ENCODE results near the gene TAOK2. TPM values are rescaled to one million over a fixed set of nuclear protein-coding genes. Genes with fewer than 3 reads are reported as not detected.

Gene TAOK2
- total RNA-seq, 8 experiments from 2014 or later: 27.0 to 54.4 (median 38.6) TPM

GRCh38 chr16:30041841-30042240, 68.2 kb downstream of the TAOK2 start:
- in situ Hi-C loops (cut with MboI; ENCODE audit: low pct_unique_long_range_greater_than_20kb in 2 of 9, low sequenced_read_pairs in 9 of 9, unreplicated experiment in 9 of 9): loop anchor here in 1 of 9 experiments (25.0 kb wide), 1 partner anchor 330 kb away; no protein-coding TSS in a partner anchor
- ATAC-seq (replicated peaks in 6 of 8): peak in 1 of 8 experiments; percentile 42

More at GRCh38 chr16:30041841-30042240, 68.2 kb downstream of the TAOK2 start:
- Histone ChIP-seq H3K27ac (no peak overlapping the region), H3K4me3 (no peak overlapping the region), H3K4me1 (replicated peaks in 1 of 2) (no peaks in the 10 kb centered on the region)
- 3 to 68% (median 51%) methylated on average over 3 to 5 of the region's 5 CpGs for WGBS, 10 experiments

Other genes starting within 250 kb of the TAOK2 start
- under 1 TPM in 6 of 8 experiments, not detected in 2; 0.05 to 0.28 (median 0.16) TPM for gene C16orf54, start 227.9 kb upstream of the TAOK2 start, total RNA-seq
- gene ZG16, start 195.6 kb upstream of the TAOK2 start, total RNA-seq: under 1 TPM in 5 of 8 experiments, not detected in 3; 0.08 to 0.19 (median 0.10) TPM
- 10 to 100 TPM; 16.1 to 96.3 (median 24.4) TPM for gene KIF22, start 183.1 kb upstream of the TAOK2 start, total RNA-seq
- gene MAZ, start 167.3 kb upstream of the TAOK2 start, total RNA-seq: 100 to 1,000 TPM in 7 of 8 experiments, 10 to 100 TPM in 1; 80.2 to 354 (median 177) TPM
- gene PRRT2, start 161.7 kb upstream of the TAOK2 start, total RNA-seq: 10 to 100 TPM in 5 of 8 experiments, 1 to 10 TPM in 3; 1.4 to 72.7 (median 28.4) TPM
- 10 to 100 TPM; 13.7 to 53.0 (median 28.2) TPM for gene PAGR1, start 157.7 kb upstream of the TAOK2 start, total RNA-seq
- gene MVP, start 153.4 kb upstream of the TAOK2 start, total RNA-seq: 100 to 1,000 TPM in 1 of 8 experiments, 10 to 100 TPM in 4, 1 to 10 TPM in 3; 3.2 to 179 (median 31.0) TPM
- gene CDIPT, start 110.6 kb upstream of the TAOK2 start, total RNA-seq: 10 to 100 TPM; 38.1 to 64.9 (median 44.0) TPM
- 10 to 100 TPM; 20.4 to 95.6 (median 70.1) TPM for gene SEZ6L2, start 74.3 kb upstream of the TAOK2 start, total RNA-seq
- 10 to 100 TPM in 7 of 8 experiments, 1 to 10 TPM in 1; 8.9 to 30.8 (median 16.9) TPM for gene ASPHD1, start 73.4 kb upstream of the TAOK2 start, total RNA-seq
- 10 to 100 TPM in 6 of 8 experiments, 1 to 10 TPM in 2; 9.1 to 82.6 (median 15.2) TPM for gene KCTD13, start 47.6 kb upstream of the TAOK2 start, total RNA-seq
- 10 to 100 TPM; 34.4 to 77.6 (median 56.2) TPM for gene TMEM219, start 11.8 kb upstream of the TAOK2 start, total RNA-seq
- 10 to 100 TPM in 7 of 8 experiments, 1 to 10 TPM in 1; 7.9 to 30.4 (median 16.9) TPM for gene HIRIP3, start 21.7 kb downstream of the TAOK2 start, total RNA-seq
- gene INO80E, start 22.4 kb downstream of the TAOK2 start, total RNA-seq: 10 to 100 TPM; 31.9 to 61.2 (median 54.2) TPM
- gene DOC2A, start 37.2 kb downstream of the TAOK2 start, total RNA-seq: 1 to 10 TPM in 7 of 8 experiments, under 1 TPM in 1; 0.31 to 8.1 (median 4.0) TPM
- under 1 TPM in 5 of 8 experiments, not detected in 3; 0.43 to 0.90 (median 0.52) TPM for gene C16orf92, start 49.3 kb downstream of the TAOK2 start, total RNA-seq
- 10 to 100 TPM in 4 of 8 experiments, 1 to 10 TPM in 2, under 1 TPM in 2; 0.56 to 27.1 (median 10.3) TPM for gene TLCD3B, start 57.4 kb downstream of the TAOK2 start, total RNA-seq
- 1,000 to 10,000 TPM in 6 of 8 experiments, 100 to 1,000 TPM in 2; 475 to 1,633 (median 1,146) TPM for gene ALDOA, start 91.9 kb downstream of the TAOK2 start, total RNA-seq
- 10 to 100 TPM; 40.1 to 83.7 (median 62.7) TPM for gene PPP4C, start 102.1 kb downstream of the TAOK2 start, total RNA-seq
- gene TBX6, start 118.1 kb downstream of the TAOK2 start, total RNA-seq: 1 to 10 TPM in 2 of 8 experiments, under 1 TPM in 6; 0.25 to 1.6 (median 0.63) TPM
- 10 to 100 TPM; 19.9 to 62.2 (median 35.8) TPM for gene YPEL3, start 122.3 kb downstream of the TAOK2 start, total RNA-seq
- gene GDPD3, start 139.7 kb downstream of the TAOK2 start, total RNA-seq: 1 to 10 TPM; 1.1 to 3.0 (median 2.1) TPM
- 10 to 100 TPM; 16.1 to 56.6 (median 31.8) TPM for gene MAPK3, start 149.4 kb downstream of the TAOK2 start, total RNA-seq
- 10 to 100 TPM in 4 of 8 experiments, 1 to 10 TPM in 4; 1.3 to 19.9 (median 9.9) TPM for gene CORO1A, start 209.7 kb downstream of the TAOK2 start, total RNA-seq
- gene BOLA2B, start 219.8 kb downstream of the TAOK2 start, total RNA-seq: 100 to 1,000 TPM in 7 of 8 experiments, 10 to 100 TPM in 1; 80.6 to 216 (median 144) TPM
- gene SLX1A, start 220.0 kb downstream of the TAOK2 start, total RNA-seq: 10 to 100 TPM in 6 of 8 experiments, 1 to 10 TPM in 2; 6.0 to 28.0 (median 14.3) TPM
- 10 to 100 TPM in 4 of 8 experiments, 1 to 10 TPM in 4; 4.6 to 21.6 (median 9.3) TPM for gene SULT1A3, start 225.4 kb downstream of the TAOK2 start, total RNA-seq

Data from motor neuron (in vitro differentiated cells).